GM10847 (cell line): Measurements from ENCODE around the gene ZNF804B.

Experiments used
- POLR2A ChIP-seq: IDR thresholded peaks from 2 replicates; pipeline ENCODE4 v1.6.1; 2011; ENCODE audit not compliant: insufficient read length; ENCODE audit errors: extremely low read depth

ZNF804B gene

GRCh38 chr7:88759230-88760135, at the start of gene ZNF804B:
Gene ZNF804B (plus strand): TSS chr7:88759700. CDS start chr7:88759977, 277 bp downstream.
- no peak for TF ChIP-seq POLR2A

- TF ChIP-seq POLR2A, result no peak
Observed at GRCh38 chr7:88735920-88736319, 23.6 kb upstream of the ZNF804B start.

- TF ChIP-seq POLR2A, result no peak
Observed at GRCh38 chr7:88737632-88738031, 21.9 kb upstream of the ZNF804B start.

DNA sequence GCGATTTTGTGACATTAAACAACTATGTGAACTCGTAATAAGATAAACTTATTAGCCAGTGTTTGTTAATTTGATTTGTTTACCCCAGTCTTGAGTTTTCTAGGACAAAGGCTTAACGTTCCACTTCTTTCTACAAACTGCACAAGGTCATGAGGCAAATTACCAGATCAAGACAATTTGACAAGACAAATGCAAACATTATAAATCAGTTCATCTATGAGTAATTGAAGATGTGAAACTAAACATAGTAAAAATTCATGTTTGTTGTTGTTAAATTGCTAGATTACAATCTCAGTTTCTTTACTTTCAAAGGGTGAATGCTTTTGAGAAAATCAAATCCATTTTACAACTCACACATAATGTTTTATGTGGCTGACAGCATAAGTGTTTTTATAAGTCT, 13.4 kb upstream of the ZNF804B start:
- no peak for TF ChIP-seq POLR2A

- no peak for TF ChIP-seq POLR2A
Observed at GRCh38 chr7:88756802-88757201, 2.7 kb upstream of the ZNF804B start.

- TF ChIP-seq POLR2A, result no peak
Observed at GRCh38 chr7:88757371-88757770, 2.1 kb upstream of the ZNF804B start.

DNA sequence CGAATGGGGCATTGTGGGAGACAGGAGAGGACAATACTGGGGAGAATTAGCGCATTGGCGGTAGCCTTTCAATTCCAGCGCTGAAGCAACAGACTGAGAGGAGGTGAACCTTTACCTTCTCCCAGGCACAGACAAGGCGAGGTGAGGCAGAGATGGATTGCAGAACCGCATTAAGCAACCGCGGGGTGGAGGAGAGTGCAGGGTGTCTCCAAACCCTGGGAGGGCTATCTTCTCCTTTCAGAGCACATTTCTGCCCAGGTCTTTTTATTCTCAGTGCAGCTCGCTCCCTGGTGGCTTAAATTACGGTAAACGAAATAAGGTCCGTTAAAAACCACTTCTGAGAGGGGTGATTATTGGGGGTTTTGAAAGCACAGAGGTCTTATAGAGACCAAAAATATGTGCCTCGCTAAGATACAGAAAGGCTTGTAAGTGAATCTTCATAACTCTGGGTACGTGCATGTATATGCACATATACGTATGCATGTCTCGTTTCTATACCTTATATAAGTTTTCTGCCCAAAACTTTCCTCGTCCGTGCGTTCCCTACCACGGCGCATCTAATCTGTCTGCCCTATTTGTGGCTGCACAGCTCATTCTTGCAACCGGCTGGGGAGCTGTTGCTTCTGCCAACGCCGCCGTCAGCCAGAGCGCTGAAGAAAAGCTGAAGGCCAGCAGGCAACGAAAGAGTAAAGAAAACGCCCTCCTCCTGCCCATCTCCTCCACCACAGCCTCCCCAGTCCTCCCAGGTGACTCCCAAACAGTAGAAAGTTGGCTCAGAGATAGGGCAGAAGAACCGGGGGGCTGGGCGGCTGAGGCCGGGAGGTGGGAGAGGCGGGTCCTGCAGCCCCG, 895 bp upstream of the ZNF804B start:
- no peak for TF ChIP-seq POLR2A

DNA sequence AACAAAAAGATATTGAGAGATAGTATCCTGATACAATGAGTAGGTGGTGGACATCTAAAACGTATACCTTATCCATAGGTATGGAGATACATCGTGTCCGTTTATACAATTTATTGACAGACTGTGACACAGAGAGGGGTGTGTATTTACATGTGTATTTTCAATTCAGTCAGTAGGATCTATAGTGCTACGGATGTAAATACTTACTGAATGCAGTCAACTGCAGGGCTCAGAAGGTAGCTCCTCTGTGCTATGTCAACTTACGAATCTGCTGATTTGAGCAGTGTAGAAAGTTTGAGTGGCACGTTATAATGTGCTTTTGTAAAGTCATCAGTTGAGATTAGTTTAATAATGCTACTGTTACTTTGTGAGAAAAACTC, 626 bp downstream of the ZNF804B start:
- no peak for TF ChIP-seq POLR2A

- TF ChIP-seq POLR2A, result no peak
Observed at GRCh38 chr7:88761779-88762178, 2.3 kb downstream of the ZNF804B start.

- no peak for TF ChIP-seq POLR2A
Observed at GRCh38 chr7:88771417-88771816, 11.9 kb downstream of the ZNF804B start.

DNA sequence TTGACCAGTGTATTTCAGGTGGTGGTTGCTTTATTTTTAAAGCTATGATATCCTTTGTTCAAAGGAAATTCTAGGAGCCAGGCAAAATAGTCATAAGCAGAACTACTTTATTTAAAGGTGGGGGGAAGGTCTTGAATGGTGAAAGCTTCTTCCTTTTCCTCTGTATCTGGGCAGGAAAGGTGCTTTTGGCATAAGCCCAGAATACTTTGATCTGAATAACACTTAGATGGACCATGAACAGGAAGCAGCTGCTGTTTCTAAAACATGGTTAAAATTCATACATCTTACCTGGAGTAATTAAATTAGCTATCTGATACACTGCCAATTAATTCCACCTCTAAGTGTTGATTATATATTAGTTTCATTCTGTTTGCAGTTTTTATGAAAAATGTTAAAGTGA, 13.3 kb downstream of the ZNF804B start:
- no peak for TF ChIP-seq POLR2A

GRCh38 chr7:88775838-88776237, 16.3 kb downstream of the ZNF804B start:
- TF ChIP-seq POLR2A, result no peak

DNA sequence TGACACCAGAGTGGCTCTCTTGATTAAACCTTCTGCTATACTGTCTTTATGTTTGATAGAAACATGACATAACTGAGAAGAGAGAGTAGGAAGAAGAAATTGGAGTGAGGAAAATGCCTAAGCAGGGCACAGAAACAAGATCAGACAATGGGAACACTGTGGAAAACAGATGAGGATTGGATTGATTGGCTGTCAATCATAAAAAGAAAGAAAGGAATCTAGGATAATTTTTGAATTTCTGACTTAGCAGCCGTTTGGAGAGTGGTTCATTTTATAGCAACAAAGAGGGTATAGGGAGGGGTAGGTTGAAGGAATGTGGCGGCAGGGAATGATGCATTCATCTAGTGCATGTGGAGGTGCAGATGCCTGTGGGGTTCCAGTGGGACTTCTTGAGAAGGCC, 28.3 kb downstream of the ZNF804B start:
- no peak for TF ChIP-seq POLR2A

DNA sequence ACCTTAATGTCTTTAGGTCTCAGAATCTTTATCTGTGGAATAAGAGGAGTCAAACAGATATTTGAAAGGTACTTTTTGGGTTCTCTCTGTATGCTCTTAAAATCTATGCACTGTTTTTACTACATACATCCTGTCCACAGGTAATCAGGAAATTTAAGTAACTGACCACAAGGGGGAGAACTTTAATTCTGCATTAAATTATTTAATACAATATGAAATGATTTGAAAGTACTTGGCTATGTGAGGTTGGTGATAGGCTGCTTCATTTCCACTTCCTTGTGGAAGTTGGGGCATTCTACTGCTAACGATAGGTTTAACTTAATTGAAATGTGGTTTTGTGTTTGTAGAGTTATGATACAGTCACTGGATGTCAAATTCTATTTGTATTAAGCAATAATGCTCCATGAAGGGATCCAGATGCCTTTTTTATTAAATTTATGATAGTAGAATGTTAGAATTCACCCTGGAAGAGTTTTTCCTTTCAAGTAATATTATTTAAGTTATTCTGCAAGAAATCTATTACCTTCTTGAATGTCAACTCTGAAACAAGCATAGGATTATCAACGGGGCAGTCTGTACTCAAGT, 30.1 kb downstream of the ZNF804B start:
- TF ChIP-seq POLR2A, result no peak

- TF ChIP-seq POLR2A, result no peak
Observed at GRCh38 chr7:88791891-88792290, 32.4 kb downstream of the ZNF804B start.

GRCh38 chr7:88792361-88792760, 32.9 kb downstream of the ZNF804B start:
- TF ChIP-seq POLR2A, result no peak
